Keratinocyte (primary cell): ENCODE data around the gene AHCYL2. TPM values are rescaled to one million over a fixed set of nuclear protein-coding genes. Genes with fewer than 3 reads are reported as not detected.

Experiments used
- DNase-seq: peaks from one replicate; pipeline ENCODE4 v3.0.0-alpha.2; 2011; ENCODE audit warnings: low read depth, missing footprints, low spot score
- FAIRE-seq: peaks from 2 replicates; lab custom pipeline; 2011; peaks lifted over from hg19 to GRCh38; lab: Jason Lieb, UNC
- H2AFZ ChIP-seq: 2 replicates; pipeline ENCODE4 v1.6.0; 2012; ENCODE audit warnings: low read length, control low read depth, inconsistent platforms; ENCODE audit not compliant: control insufficient read depth
- H3K27ac ChIP-seq: 2 replicates; pipeline ENCODE4 v1.5.1; 2011; ENCODE audit warnings: low read length; ENCODE audit not compliant: control insufficient read depth, insufficient read depth
- H3K27me3 ChIP-seq: 3 replicates; pipeline ENCODE4 v1.6.0; 2011; ENCODE audit warnings: low read length; ENCODE audit not compliant: control insufficient read depth, insufficient read depth; ENCODE audit errors: extremely low read depth
- H3K36me3 ChIP-seq, 2 experiments: 2 replicates in 1 of 2; 3 replicates in 1 of 2; pipeline ENCODE4 v1.5.1; 2011; ENCODE audit warnings: low read length in 2 of 2, mild to moderate bottlenecking in 1 of 2; ENCODE audit not compliant: control insufficient read depth in 2 of 2, insufficient read depth in 2 of 2; ENCODE audit errors: extremely low read depth in 1 of 2
- H3K4me1 ChIP-seq: 3 replicates; pipeline ENCODE4 v1.5.1; 2011; ENCODE audit warnings: low read length; ENCODE audit not compliant: control insufficient read depth, insufficient read depth; ENCODE audit errors: extremely low read depth
- H3K4me2 ChIP-seq: 3 replicates; pipeline ENCODE4 v1.6.0; 2011; ENCODE audit warnings: low read depth, low read length; ENCODE audit not compliant: control insufficient read depth, insufficient read depth; ENCODE audit errors: extremely low read depth
- H3K4me3 ChIP-seq, 3 experiments: fragments of 200-600 bp in 1 of 3; sonication (generic) in 1 of 3; 2 replicates in 2 of 3; 3 replicates in 1 of 3; pipeline ENCODE4 v1.5.1; 2011 to 2016; ENCODE audit warnings: low read length in 3 of 3, mild to moderate bottlenecking in 3 of 3, control low read depth in 2 of 3, inconsistent platforms in 1 of 3, low read depth in 1 of 3, mixed read lengths in 1 of 3, mixed run types in 1 of 3, moderate library complexity in 1 of 3; ENCODE audit not compliant: control insufficient read depth in 2 of 3, insufficient read depth in 2 of 3; ENCODE audit errors: extremely low read depth in 1 of 3
- H3K79me2 ChIP-seq: 2 replicates; pipeline ENCODE4 v1.6.0; 2012; ENCODE audit warnings: low read length; ENCODE audit not compliant: control insufficient read depth, insufficient read depth
- H3K9ac ChIP-seq: 3 replicates; pipeline ENCODE4 v1.6.0; 2011; ENCODE audit warnings: low read length; ENCODE audit not compliant: control insufficient read depth, insufficient read depth; ENCODE audit errors: extremely low read depth
- H3K9me1 ChIP-seq: 3 replicates; pipeline ENCODE4 v1.6.0; 2011; ENCODE audit warnings: low read length; ENCODE audit not compliant: control insufficient read depth, insufficient read depth; ENCODE audit errors: extremely low read depth
- H3K9me3 ChIP-seq: 2 replicates; pipeline ENCODE4 v1.5.1; 2012; ENCODE audit warnings: low read depth, low read length; ENCODE audit not compliant: control insufficient read depth
- H4K20me1 ChIP-seq: 3 replicates; pipeline ENCODE4 v1.6.0; 2011; ENCODE audit warnings: low read length; ENCODE audit not compliant: control insufficient read depth, insufficient read depth; ENCODE audit errors: extremely low read depth
- EZH2 ChIP-seq: IDR thresholded peaks from one replicate; pipeline ENCODE4 v1.6.1; 2012; ENCODE audit warnings: inconsistent platforms, mild to moderate bottlenecking, low read length, moderate library complexity
- dilution Hi-C: fragments of 300-500 bp; cut with MboI; formaldehyde crosslinking; loops from one replicate; pipeline ENCODE4 v1.7.0; 2020; ENCODE audit warnings: low sequenced_read_pairs; ENCODE audit not compliant: extremely low pct_ligation_motif_present
- polyA plus RNA-seq, 5 experiments: library from polyadenylated mRNA; depleted of rRNA in 3 of 5; stranded (reverse) in 3 of 5; stranded (forward) in 1 of 5; unstranded in 1 of 5; fragments of >200 nt; gene quantifications; 1 replicate in 1 of 5; 2 replicates in 3 of 5; 3 replicates in 1 of 5; pipeline versions ENCODE4 v1.2.1 to v1.2.3, GENCODE V29; 2011 to 2012; ENCODE audit warnings: missing spikeins in 2 of 5, low read depth in 1 of 5, low replicate concordance in 1 of 5
- TF ChIP-seq, protein P1 (sequence below), 3 experiments: IDR thresholded peaks in 1 of 3; conservative IDR thresholded peaks in 1 of 3; optimal IDR thresholded peaks in 1 of 3; 2 replicates in 2 of 3; 3 replicates in 1 of 3; pipeline versions ENCODE3 to v1.5.1; 2011; ENCODE audit warnings: low read length in 3 of 3, mild to moderate bottlenecking in 3 of 3, moderate library complexity in 2 of 3, control low read depth in 1 of 3, inconsistent platforms in 1 of 3; ENCODE audit not compliant: insufficient read depth in 2 of 3; ENCODE audit errors: extremely low read depth in 1 of 3

AHCYL2 gene
- polyA plus RNA-seq, 1 donor (not counting 4 experiments of a cell fraction or from before 2014, with no cell fraction given), result 32.8 TPM

DNA sequence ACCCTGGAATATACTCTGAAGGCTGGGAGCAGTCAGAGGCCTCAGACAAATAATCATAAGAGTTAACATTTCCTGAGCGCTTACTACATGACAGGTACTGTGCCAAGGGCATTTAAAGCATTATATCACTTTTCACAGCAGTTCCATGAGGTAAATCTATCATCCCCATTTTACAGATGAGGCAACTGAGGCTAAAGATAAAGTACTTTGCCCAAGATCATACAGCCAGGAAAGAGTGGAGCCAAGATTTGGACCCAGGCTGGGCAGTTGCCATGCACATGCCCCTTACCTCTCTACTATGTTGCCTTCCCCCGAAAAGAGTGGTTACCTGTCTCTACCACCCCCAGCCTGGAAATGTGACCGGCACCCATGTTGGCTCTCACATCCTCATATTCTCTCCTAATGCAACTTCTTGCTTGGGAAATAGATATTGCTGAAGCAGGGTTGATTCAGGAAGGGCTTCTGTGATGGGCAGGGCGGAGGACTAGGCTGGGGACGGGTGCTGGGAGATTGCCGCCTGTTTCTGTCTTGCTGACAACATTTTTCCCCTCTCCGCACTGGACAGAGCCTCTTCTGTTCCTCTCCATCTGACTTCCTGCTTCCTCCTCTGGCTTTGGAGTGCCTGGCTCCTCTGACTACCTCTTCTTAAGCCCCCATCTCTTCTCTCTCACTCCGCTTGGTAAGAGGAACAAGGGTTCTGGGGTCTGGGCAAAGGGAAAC lies 22.6 kb upstream of the AHCYL2 start:
- FAIRE-seq (no peak), DNase-seq (no peak)
- Histone ChIP-seq H3K4me1 (no peaks in the 10 kb centered on the region), H3K27me3 (no peaks in the 10 kb centered on the region), H3K36me3 (no peaks in the 10 kb centered on the region), H4K20me1 (no peaks in the 10 kb centered on the region), H3K4me3 (no peak overlapping the region), H3K27ac (no peak overlapping the region), H3K4me2 (no peak overlapping the region), H2AFZ (no peak overlapping the region), H3K79me2 (no peaks in the 10 kb centered on the region), H3K9me1 (no peaks in the 10 kb centered on the region), H3K9ac (no peak overlapping the region), H3K9me3 (no peaks in the 10 kb centered on the region)
- dilution Hi-C loops, result no loop called here
- TF ChIP-seq, protein P1, sequence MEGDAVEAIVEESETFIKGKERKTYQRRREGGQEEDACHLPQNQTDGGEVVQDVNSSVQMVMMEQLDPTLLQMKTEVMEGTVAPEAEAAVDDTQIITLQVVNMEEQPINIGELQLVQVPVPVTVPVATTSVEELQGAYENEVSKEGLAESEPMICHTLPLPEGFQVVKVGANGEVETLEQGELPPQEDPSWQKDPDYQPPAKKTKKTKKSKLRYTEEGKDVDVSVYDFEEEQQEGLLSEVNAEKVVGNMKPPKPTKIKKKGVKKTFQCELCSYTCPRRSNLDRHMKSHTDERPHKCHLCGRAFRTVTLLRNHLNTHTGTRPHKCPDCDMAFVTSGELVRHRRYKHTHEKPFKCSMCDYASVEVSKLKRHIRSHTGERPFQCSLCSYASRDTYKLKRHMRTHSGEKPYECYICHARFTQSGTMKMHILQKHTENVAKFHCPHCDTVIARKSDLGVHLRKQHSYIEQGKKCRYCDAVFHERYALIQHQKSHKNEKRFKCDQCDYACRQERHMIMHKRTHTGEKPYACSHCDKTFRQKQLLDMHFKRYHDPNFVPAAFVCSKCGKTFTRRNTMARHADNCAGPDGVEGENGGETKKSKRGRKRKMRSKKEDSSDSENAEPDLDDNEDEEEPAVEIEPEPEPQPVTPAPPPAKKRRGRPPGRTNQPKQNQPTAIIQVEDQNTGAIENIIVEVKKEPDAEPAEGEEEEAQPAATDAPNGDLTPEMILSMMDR (optimal IDR thresholded peaks at IDR 0.05 in 1 of 3, IDR thresholded peaks at IDR 0.05 in 1 of 3, conservative IDR thresholded peaks at IDR 0.05 in 1 of 3; ENCODE audit: extremely low read depth in 1 of 3, insufficient read depth in 2 of 3, low read length in 3 of 3), result no peak
- TF ChIP-seq EZH2, result no peak

DNA sequence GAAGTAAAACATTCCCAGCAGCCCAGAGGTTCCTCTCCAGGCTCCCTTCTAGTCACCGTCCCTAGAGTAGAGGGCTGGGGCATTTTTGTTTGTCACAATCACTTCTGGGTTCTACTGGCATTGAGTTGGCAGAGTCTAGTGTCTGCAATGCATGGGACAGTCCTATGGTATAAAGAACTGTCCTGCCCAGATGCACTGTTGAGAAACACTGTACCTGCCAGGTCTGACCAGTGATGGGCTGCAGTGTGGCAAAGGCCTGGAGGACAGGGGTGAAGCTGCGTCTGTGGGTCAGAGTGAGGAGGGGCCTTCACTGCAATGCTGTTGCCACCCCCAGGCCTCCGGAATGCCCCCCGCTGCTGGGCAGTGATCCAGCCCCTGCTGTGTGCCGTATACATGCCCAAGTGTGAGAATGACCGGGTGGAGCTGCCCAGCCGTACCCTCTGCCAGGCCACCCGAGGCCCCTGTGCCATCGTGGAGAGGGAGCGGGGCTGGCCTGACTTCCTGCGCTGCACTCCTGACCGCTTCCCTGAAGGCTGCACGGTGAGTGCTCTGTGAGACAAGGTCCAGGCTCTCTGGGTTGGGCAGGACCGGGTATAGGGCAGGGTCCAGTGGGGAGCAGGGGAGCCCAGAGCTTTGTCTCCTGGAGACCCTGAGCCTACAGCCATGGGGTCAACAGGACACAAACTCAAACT lies 21.6 kb upstream of the AHCYL2 start:
- no peaks in the 10 kb centered on the region for H3K27me3 ChIP-seq
- H3K9ac ChIP-seq, result no peak overlapping the region
- H3K79me2 ChIP-seq, result no peaks in the 10 kb centered on the region
- no peaks in the 10 kb centered on the region for H3K36me3 ChIP-seq
- no peaks in the 10 kb centered on the region for H3K9me3 ChIP-seq
- no peak overlapping the region for H3K4me2 ChIP-seq
- DNase-seq, result no peak
- no peaks in the 10 kb centered on the region for H4K20me1 ChIP-seq
- no peak overlapping the region for H3K27ac ChIP-seq
- no peak for TF ChIP-seq EZH2
- TF ChIP-seq, protein P1 (optimal IDR thresholded peaks at IDR 0.05 in 1 of 3, IDR thresholded peaks at IDR 0.05 in 1 of 3, conservative IDR thresholded peaks at IDR 0.05 in 1 of 3; ENCODE audit: extremely low read depth in 1 of 3, insufficient read depth in 2 of 3, low read length in 3 of 3), result no peak
- no peak overlapping the region for H3K4me3 ChIP-seq
- dilution Hi-C loops, result no loop called here
- no peak overlapping the region for H2AFZ ChIP-seq
- FAIRE-seq, result no peak
- H3K9me1 ChIP-seq, result no peaks in the 10 kb centered on the region
- no peaks in the 10 kb centered on the region for H3K4me1 ChIP-seq
